ENCODE data around the gene TCEAL9. TPM values are rescaled to one million over a fixed set of nuclear protein-coding genes. Genes with fewer than 3 reads are reported as not detected.

The TCEAL9 gene
- total and polyA plus RNA-seq, 2 of the 8 experiments (the other 6 are each of a cell fraction or from before 2014, with no cell fraction given): 22.2 to 36.8 TPM

DNA sequence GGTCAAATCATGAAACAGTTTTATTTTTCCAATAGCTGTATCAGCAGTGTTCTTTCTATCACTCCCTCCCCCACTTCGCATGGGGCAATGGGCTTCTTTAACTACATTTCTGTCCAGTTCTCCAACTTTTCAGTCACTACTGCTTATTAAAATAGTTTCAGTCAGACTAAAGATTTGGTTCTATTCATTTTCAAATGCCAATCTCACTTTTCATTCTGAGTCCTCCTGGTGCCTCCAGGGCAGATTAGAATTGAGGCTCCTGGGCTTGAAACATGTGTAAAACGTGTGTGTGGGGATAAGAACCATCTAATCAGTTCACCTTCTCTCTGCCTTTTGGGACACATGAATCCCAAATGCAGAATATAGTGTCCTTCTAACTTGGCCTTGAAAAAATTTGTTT, 16.6 kb downstream of the TCEAL9 start:
- POLR2A ChIA-PET (ENCODE audit: partially characterized antibody): no interaction called here

More for the DNA sequence above, 16.6 kb downstream of the TCEAL9 start:
- Histone ChIP-seq H3K9ac (replicated peaks in 1 of 4; ENCODE audit: extremely low read depth in 1 of 4, low read depth in 3 of 4, low read length in 3 of 4) (no peak overlapping the region), H3K27me3 (replicated peaks in 1 of 4; ENCODE audit: control insufficient read depth in 3 of 4, extremely low read depth in 1 of 4, insufficient read depth in 3 of 4, low read length in 3 of 4) (no peaks in the 10 kb centered on the region), H2AK5ac (ENCODE audit: low read depth, low read length) (no peak overlapping the region), H3K27ac (ENCODE audit: low read depth, low read length) (no peak overlapping the region), H3K4me3 (ENCODE audit: extremely low read depth in 1 of 4, insufficient read depth in 2 of 4, low read depth in 3 of 4, low read length in 4 of 4) (no peak overlapping the region), H3K56ac (replicated peaks; ENCODE audit: insufficient read length, low read depth, low read length) (no peak overlapping the region), H2AFZ (ENCODE audit: low read length) (no peak overlapping the region), H2BK120ac (replicated peaks; ENCODE audit: low read depth, low read length) (no peak overlapping the region), H3K18ac (ENCODE audit: extremely low read depth, low read length) (no peak overlapping the region), H3K23me2 (ENCODE audit: low read depth, low read length) (peaks cover 2% of the 10 kb centered on the region; the same call in 1 of the 2 replicates), H2BK20ac (ENCODE audit: low read length) (no peak overlapping the region), H4K8ac (ENCODE audit: extremely low read depth, insufficient read depth, low read length) (no peak overlapping the region), H3K4me2 (ENCODE audit: insufficient read depth in 1 of 2, low read depth in 2 of 2, low read length in 2 of 2) (no peak overlapping the region), H3K79me2 (ENCODE audit: control insufficient read depth in 1 of 2, insufficient read depth in 2 of 2, low read length in 2 of 2) (peaks cover 0 to 8% of the 10 kb centered on the region in 2 experiments; a peak in 2 of 4 replicates), H3K79me1 (ENCODE audit: low read depth, low read length) (no peaks in the 10 kb centered on the region), H2BK15ac (ENCODE audit: low read length) (no peak overlapping the region), H2BK12ac (ENCODE audit: low read depth, low read length) (no peak overlapping the region), H4K20me1 (replicated peaks in 1 of 2; ENCODE audit: control insufficient read depth in 1 of 2, insufficient read depth in 2 of 2, low read length in 2 of 2) (no peaks in the 10 kb centered on the region), H3K4ac (replicated peaks; ENCODE audit: insufficient read length, low read depth, low read length) (no peak overlapping the region), H3K4me1 (replicated peaks in 1 of 4; ENCODE audit: control insufficient read depth in 3 of 4, insufficient read depth in 4 of 4, low read length in 3 of 4) (peaks cover 0 to 2% (median under 1%) of the 10 kb centered on the region in 4 experiments; a peak in 4 of 7 replicates), H4K5ac (ENCODE audit: insufficient read length, low read depth, low read length) (no peak overlapping the region), H2BK5ac (ENCODE audit: low read depth, low read length) (no peak overlapping the region), H3K36me3 (ENCODE audit: control insufficient read depth in 2 of 4, insufficient read depth in 4 of 4, low read length in 3 of 4) (peaks cover 0 to 6% (median 1%) of the 10 kb centered on the region in 4 experiments; a peak in 4 of 8 replicates), H3K9me3 (ENCODE audit: insufficient read depth in 2 of 2, low read depth in 1 of 2, low read length in 1 of 2) (no peaks in the 10 kb centered on the region), H4K91ac (replicated peaks; ENCODE audit: insufficient read length, low read length) (no peak overlapping the region), H3K14ac (ENCODE audit: insufficient read length) (no peak overlapping the region), H3K23ac (ENCODE audit: insufficient read length) (no peak overlapping the region)
- DNase-seq (ENCODE audit: low read depth in 1 of 2, low spot score in 2 of 2) (no peak), FAIRE-seq (no peak)
- TF ChIP-seq HDAC6 (IDR thresholded peaks at IDR 0.05; ENCODE audit: low read depth, low read length) (no peak), CBX8 (IDR thresholded peaks at IDR 0.05; ENCODE audit: borderline replicate concordance, low read depth, low read length) (no peak), TCF12 (IDR thresholded peaks at IDR 0.05; ENCODE audit: low read depth, low read length) (no peak), KDM4A (IDR thresholded peaks at IDR 0.05; ENCODE audit: low read depth, low read length, severe bottlenecking) (no peak), TAF1 (IDR thresholded peaks at IDR 0.05; ENCODE audit: low read depth, low read length) (no peak), POLR2A (IDR thresholded peaks at IDR 0.05; ENCODE audit: control extremely low read depth in 1 of 2, low read depth in 2 of 2, low read length in 2 of 2) (no peak)
- TF ChIP-seq, protein P1, sequence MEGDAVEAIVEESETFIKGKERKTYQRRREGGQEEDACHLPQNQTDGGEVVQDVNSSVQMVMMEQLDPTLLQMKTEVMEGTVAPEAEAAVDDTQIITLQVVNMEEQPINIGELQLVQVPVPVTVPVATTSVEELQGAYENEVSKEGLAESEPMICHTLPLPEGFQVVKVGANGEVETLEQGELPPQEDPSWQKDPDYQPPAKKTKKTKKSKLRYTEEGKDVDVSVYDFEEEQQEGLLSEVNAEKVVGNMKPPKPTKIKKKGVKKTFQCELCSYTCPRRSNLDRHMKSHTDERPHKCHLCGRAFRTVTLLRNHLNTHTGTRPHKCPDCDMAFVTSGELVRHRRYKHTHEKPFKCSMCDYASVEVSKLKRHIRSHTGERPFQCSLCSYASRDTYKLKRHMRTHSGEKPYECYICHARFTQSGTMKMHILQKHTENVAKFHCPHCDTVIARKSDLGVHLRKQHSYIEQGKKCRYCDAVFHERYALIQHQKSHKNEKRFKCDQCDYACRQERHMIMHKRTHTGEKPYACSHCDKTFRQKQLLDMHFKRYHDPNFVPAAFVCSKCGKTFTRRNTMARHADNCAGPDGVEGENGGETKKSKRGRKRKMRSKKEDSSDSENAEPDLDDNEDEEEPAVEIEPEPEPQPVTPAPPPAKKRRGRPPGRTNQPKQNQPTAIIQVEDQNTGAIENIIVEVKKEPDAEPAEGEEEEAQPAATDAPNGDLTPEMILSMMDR (IDR thresholded peaks at IDR 0.05; ENCODE audit: control extremely low read depth in 1 of 3, insufficient read depth in 1 of 3, low read depth in 1 of 3, low read length in 3 of 3): no peak
- 60% methylated on average over 2 of the region's 2 CpGs; no CpG with 5 or more reads in 1 of the 2 experiments for WGBS, 2 experiments (ENCODE audit: extremely low coverage in 1 of 2, insufficient coverage in 1 of 2, insufficient read length in 1 of 2, insufficient replicate concordance in 2 of 2, low coverage in 1 of 2, low lambda C conversion rate in 2 of 2, missing lambda C conversion rate in 1 of 2)
- CTCF ChIA-PET (ENCODE audit: partially characterized antibody): interaction anchor here (1.0 to 1.1 kb wide), 2 partner anchors 91 to 92 kb away, joined by 3 read pairs; no protein-coding TSS in a partner anchor
